Upper lobe of right lung (tissue), 1 donor: Measurements from ENCODE around the gene CDC14A. TPM values are rescaled to one million over a fixed set of nuclear protein-coding genes. Genes with fewer than 3 reads are reported as not detected.
A peak's percentile ranks its signal among the peaks of the same experiment; 100 is the strongest.

ENCODE experiments used
- ATAC-seq: fragments of 200-7000 bp; cut with Tn5 transposase; one replicate; pipeline ENCODE4 v1.9.1; 2020; ENCODE audit warnings: mild to moderate bottlenecking, moderate library complexity
- DNase-seq: peaks from one replicate; pipeline ENCODE4 v3.0.0-alpha.2; 2020
- H3K27ac ChIP-seq: fragments of 200-600 bp; one replicate; pipeline ENCODE4 v1.8.0; 2022
- H3K27me3 ChIP-seq: fragments of 200-600 bp; one replicate; pipeline ENCODE4 v1.8.0; 2022; ENCODE audit warnings: mild to moderate bottlenecking
- H3K36me3 ChIP-seq: fragments of 200-600 bp; one replicate; pipeline ENCODE4 v1.8.0; 2022
- H3K4me1 ChIP-seq: fragments of 200-600 bp; one replicate; pipeline ENCODE4 v1.8.0; 2022
- H3K4me3 ChIP-seq: fragments of 200-600 bp; one replicate; pipeline ENCODE4 v1.8.0; 2022; ENCODE audit warnings: mild to moderate bottlenecking
- H3K9me3 ChIP-seq: fragments of 200-600 bp; one replicate; pipeline ENCODE4 v1.8.0; 2022
- intact Hi-C: fragments of 100-400 bp; cut with DNase I; formaldehyde crosslinking; loops from one replicate; pipeline ENCODE4 v1.11.0; 2022
- total RNA-seq: library from RNA; stranded (reverse); fragmentation: NEBNext Ultra II Directional; extraction: Animal tissue kit (Norgen Biotek cat#: 25700); gene quantifications from one replicate; pipeline ENCODE4 v1.2.1, GENCODE V29; 2021
- TF ChIP-seq, protein P1 (sequence below): fragments of 200-600 bp; IDR thresholded peaks from one replicate; pipeline ENCODE4 v1.8.0; 2022; ENCODE audit warnings: antibody characterized with exemption
- donor health status: DM: no; HTN: yes; CAD: no; lungs with severe emphysema.

Gene CDC14A
- total RNA-seq, 1 donor from 2014 or later: 12.0 TPM

DNA sequence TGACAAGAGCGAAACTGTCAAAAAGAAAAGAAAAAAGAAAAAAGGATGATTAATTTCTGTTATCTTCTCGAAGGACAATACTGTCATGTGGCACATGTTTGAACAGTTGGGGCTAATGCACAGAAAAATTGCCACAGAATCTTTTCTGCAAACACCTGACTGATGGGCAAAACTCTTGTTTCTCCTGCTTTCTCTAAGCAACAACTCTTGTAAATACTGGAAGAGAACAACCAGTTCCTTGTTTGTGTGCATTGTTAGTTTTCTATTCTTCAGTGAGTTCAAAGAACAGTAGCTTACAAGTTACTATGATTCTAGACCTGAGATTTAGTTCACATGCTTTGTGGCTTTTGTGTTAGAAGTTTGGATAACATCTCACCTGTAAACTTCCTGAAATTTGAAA is 60.7 kb downstream of the CDC14A start:
- Histone ChIP-seq H3K27me3 (no peaks in the 10 kb centered on the region), H3K4me3 (no peak overlapping the region), H3K27ac (no peak overlapping the region), H3K9me3 (no peaks in the 10 kb centered on the region), H3K4me1 (no peaks in the 10 kb centered on the region), H3K36me3 (no peaks in the 10 kb centered on the region)
- ATAC-seq (no peak), DNase-seq (no peak)
- intact Hi-C loops: no loop called here
- TF ChIP-seq, protein P1, sequence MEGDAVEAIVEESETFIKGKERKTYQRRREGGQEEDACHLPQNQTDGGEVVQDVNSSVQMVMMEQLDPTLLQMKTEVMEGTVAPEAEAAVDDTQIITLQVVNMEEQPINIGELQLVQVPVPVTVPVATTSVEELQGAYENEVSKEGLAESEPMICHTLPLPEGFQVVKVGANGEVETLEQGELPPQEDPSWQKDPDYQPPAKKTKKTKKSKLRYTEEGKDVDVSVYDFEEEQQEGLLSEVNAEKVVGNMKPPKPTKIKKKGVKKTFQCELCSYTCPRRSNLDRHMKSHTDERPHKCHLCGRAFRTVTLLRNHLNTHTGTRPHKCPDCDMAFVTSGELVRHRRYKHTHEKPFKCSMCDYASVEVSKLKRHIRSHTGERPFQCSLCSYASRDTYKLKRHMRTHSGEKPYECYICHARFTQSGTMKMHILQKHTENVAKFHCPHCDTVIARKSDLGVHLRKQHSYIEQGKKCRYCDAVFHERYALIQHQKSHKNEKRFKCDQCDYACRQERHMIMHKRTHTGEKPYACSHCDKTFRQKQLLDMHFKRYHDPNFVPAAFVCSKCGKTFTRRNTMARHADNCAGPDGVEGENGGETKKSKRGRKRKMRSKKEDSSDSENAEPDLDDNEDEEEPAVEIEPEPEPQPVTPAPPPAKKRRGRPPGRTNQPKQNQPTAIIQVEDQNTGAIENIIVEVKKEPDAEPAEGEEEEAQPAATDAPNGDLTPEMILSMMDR: no peak

DNA sequence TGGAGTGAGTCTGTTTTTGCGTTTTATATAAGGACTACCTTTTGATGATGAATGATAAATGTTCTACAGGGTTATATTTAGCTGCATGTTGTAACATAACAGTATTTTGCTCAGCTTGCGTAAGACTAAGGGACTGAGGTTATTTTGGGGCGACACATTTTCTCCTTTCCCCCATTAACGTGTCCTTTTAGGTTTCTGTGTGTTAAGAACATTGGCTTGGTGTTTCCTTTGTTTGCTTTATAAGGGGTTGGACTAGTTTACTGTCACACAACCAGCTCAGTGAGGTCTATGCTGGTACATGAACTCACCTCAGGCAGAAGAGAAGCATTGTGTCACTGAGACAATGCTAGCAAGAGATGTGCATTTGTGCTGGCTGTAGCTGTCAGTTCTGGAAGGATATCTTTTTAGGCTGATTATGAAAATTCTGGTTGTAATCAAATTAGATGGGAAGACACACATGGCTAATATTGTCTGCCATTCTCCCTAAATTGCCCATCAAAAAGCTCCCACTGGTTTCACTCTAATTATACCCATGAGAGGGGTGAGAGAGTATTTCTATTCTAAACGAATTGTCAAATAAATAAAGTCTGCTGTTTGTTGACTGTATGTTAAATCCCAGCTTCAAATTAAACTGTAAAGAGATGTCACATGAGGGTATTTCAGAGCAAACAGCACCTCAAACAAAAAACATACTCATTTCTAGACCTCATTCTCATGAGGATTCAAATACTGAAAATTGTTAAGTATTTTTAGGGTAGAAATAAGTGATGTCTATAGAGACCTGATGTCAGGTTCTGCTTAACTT is 62.6 kb downstream of the CDC14A start:
- Histone ChIP-seq H3K36me3 (no peaks in the 10 kb centered on the region), H3K4me3 (no peak overlapping the region), H3K27ac (no peak overlapping the region), H3K9me3 (no peaks in the 10 kb centered on the region), H3K4me1 (no peaks in the 10 kb centered on the region), H3K27me3 (no peaks in the 10 kb centered on the region)
- intact Hi-C loops: no loop called here
- DNase-seq (no peak), ATAC-seq (peak; percentile 22)
- TF ChIP-seq, protein P1: no peak

DNA sequence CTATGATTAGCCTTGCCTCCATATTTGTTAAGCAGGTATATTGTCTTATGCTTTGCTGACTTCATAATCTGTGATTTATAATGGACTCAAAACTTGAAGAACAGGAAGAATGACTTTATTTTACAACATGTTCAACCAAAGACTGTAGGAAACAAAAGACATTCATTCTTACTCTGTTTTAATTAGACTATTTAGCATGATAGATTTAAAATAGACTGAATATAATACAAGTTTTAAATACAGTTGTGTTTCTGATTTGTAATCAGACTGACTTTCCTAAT is 63.1 kb downstream of the CDC14A start:
- H3K36me3 ChIP-seq: no peaks in the 10 kb centered on the region
- DNase-seq: no peak
- ATAC-seq: no peak
- H3K27ac ChIP-seq: no peak overlapping the region
- H3K4me1 ChIP-seq: no peaks in the 10 kb centered on the region
- no peaks in the 10 kb centered on the region for H3K27me3 ChIP-seq
- no peaks in the 10 kb centered on the region for H3K9me3 ChIP-seq
- intact Hi-C loops: no loop called here
- no peak overlapping the region for H3K4me3 ChIP-seq
- TF ChIP-seq, protein P1: no peak

DNA sequence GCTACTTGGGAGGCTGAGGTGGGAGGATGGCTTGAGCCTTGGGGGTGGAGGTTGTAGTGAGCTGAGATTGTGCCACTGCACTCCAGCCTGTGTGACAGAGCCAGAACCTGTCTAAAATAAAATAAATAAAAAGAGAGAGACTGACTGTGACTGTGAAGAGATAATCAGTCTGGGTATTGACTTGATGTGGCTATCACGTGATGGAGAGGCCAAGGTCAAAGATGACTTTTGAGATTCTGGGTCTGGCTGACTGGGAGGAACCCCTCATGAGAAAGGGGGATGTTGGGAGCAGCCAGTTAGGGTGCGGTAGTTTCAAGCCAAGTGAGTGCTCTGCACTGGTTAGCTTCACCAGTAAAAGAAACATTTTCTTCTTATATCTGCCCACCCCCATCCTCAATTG is 66.8 kb downstream of the CDC14A start:
- Histone ChIP-seq H3K27me3 (no peaks in the 10 kb centered on the region), H3K4me3 (no peak overlapping the region), H3K36me3 (no peaks in the 10 kb centered on the region), H3K27ac (no peak overlapping the region), H3K9me3 (no peaks in the 10 kb centered on the region), H3K4me1 (no peaks in the 10 kb centered on the region)
- intact Hi-C loops: no loop called here
- ATAC-seq (no peak), DNase-seq (no peak)
- TF ChIP-seq, protein P1: no peak

DNA sequence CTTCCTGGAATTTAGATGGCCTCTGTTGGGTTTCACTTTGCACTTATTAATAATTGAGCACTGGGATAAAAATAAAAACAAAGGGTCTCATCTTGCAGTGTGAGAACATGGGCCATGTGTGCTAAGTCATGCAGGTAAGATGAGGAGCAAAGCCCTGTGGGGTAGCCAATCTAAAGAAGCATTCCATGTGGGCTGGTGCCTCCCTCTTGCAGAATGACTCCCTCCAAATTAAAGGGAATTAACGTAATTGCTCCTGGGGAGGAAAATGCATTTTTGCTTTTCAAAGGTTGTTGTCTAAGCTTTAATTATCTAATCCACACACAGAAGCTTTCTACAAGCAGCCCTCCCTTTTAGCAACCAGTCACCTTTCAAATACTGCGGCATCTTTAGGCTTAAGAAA is 69.8 kb downstream of the CDC14A start:
- TF ChIP-seq, protein P1: no peak
- H3K4me3 ChIP-seq: no peak overlapping the region
- H3K36me3 ChIP-seq: no peaks in the 10 kb centered on the region
- H3K4me1 ChIP-seq: no peaks in the 10 kb centered on the region
- intact Hi-C loops: no loop called here
- no peak overlapping the region for H3K27ac ChIP-seq
- no peak for ATAC-seq
- no peaks in the 10 kb centered on the region for H3K9me3 ChIP-seq
- no peaks in the 10 kb centered on the region for H3K27me3 ChIP-seq
- DNase-seq: no peak

DNA sequence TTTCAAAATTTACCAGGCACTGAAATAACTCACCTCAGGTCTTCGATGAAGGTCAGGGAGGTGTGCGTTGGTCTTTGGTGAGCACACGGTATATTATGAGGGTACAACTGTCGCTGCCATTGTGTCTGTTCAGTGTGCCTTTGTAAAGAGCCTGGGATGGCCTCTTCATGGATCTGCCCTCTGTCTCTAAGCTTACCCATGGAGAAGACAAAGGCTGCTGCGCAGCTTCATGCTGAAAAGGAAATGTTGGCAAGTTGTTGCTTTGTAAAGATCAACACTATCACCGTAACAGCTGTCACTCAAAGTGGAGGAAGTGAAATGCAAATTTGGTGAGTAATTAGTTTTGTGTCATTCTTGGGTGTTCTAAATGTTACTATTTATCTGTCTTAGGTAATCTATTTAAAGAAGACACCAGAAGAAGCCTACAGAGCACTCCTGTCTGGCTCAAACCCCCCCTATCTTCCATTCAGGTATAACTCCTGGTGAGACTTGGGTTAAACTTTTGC is 71.6 kb downstream of the CDC14A start:
- Histone ChIP-seq H3K36me3 (no peaks in the 10 kb centered on the region), H3K27me3 (no peaks in the 10 kb centered on the region), H3K4me3 (no peak overlapping the region), H3K4me1 (no peaks in the 10 kb centered on the region), H3K27ac (no peak overlapping the region), H3K9me3 (no peaks in the 10 kb centered on the region)
- DNase-seq (no peak), ATAC-seq (no peak)
- intact Hi-C loops: no loop called here
- TF ChIP-seq, protein P1: no peak
